ENCODE measurements around the gene CTNNA2.

The CTNNA2 gene

DNA sequence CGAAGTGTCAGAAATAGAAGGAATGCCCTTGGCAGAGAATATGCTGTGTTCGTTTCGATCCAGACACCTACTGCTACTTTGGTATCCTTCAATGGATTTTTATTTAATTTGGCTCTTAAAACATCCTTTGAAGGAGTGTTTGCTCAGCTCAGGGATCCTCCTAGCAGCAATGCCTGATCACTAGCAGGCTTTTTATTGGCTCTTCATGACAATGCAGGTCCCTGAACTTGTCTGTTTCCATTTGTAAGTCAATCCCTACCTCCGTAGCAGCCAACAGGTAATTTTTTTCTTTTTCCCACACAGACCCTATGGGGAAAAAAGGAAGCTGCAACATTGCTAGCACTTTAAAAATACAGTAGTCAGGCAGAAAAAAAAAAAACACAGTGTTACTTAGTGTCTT, 1157.9 kb downstream of the CTNNA2 start:
- Histone ChIP-seq H3K4me3 (ENCODE audit: low read length) (no peak overlapping the region), H3K36me3 (ENCODE audit: control insufficient read depth, insufficient read depth, low read length, severe bottlenecking) (no peaks in the 10 kb centered on the region), H3K9ac (ENCODE audit: low read length) (no peak overlapping the region), H3K27me3 (replicated peaks; ENCODE audit: control insufficient read depth, insufficient read depth, low read length) (no peaks in the 10 kb centered on the region), H3K4me1 (ENCODE audit: control insufficient read depth, insufficient read depth, low read length) (no peaks in the 10 kb centered on the region), H3K9me3 (ENCODE audit: control insufficient read depth, low read length) (no peaks in the 10 kb centered on the region)
- DNase-seq (ENCODE audit: low read depth): no peak

DNA sequence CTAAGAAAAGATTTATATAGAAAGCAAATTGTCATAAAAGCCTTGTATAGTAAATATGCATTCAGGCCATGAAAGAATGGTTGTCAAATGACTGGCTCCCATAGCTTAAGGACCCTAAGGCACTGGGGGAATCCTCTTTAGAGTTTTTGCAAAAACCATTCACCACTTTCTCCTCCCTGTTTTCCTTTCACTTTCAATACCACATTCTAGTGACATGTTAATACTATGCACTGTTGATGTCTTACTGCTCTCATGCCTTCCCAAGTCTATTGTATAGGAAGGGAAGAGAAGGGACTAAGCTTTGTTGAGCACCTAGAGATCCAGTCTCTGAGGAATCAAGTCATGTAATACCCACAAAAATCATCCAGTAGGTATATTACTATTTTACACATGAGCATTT, 1174.7 kb downstream of the CTNNA2 start:
- no peak for DNase-seq (ENCODE audit: low read depth)
- H3K27me3 ChIP-seq (replicated peaks; ENCODE audit: control insufficient read depth, insufficient read depth, low read length): no peaks in the 10 kb centered on the region
- no peaks in the 10 kb centered on the region for H3K36me3 ChIP-seq (ENCODE audit: control insufficient read depth, insufficient read depth, low read length, severe bottlenecking)
- no peak overlapping the region for H3K9ac ChIP-seq (ENCODE audit: low read length)
- H3K9me3 ChIP-seq (ENCODE audit: control insufficient read depth, low read length): no peaks in the 10 kb centered on the region
- H3K4me1 ChIP-seq (ENCODE audit: control insufficient read depth, insufficient read depth, low read length): no peaks in the 10 kb centered on the region
- no peak overlapping the region for H3K4me3 ChIP-seq (ENCODE audit: low read length)

DNA sequence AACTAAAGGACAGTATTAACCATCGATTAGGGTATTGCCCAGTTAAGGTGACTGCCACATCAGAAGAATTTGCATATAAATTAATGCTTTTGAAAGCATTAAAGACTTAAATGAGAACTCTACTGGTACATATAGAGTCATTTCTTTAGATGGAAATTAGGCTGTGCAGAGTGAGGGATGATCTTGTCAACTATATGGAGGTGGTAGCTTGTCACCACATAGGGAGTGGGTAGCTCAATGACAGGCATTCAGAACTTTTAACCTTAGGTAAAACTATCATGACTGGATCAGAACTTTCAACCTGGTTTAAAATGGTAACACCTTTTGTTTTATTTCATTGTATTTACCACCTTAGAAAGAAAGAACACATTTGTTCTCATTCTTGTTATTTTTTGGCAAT, 1176.3 kb downstream of the CTNNA2 start:
- Histone ChIP-seq H3K9ac (ENCODE audit: low read length) (no peak overlapping the region), H3K27me3 (replicated peaks; ENCODE audit: control insufficient read depth, insufficient read depth, low read length) (no peaks in the 10 kb centered on the region), H3K4me1 (ENCODE audit: control insufficient read depth, insufficient read depth, low read length) (no peaks in the 10 kb centered on the region), H3K4me3 (ENCODE audit: low read length) (no peak overlapping the region), H3K36me3 (ENCODE audit: control insufficient read depth, insufficient read depth, low read length, severe bottlenecking) (no peaks in the 10 kb centered on the region), H3K9me3 (ENCODE audit: control insufficient read depth, low read length) (no peaks in the 10 kb centered on the region)
- no peak for DNase-seq (ENCODE audit: low read depth)

All from adipocyte (in vitro differentiated cells).